SK-N-SH (cell line): ENCODE data around the gene EPHX1.

ENCODE experiments used
- EP300 ChIP-seq, 2 experiments: IDR thresholded peaks; 2 replicates each; pipeline versions ENCODE4 v1.4.0 to v1.6.1; 2012; ENCODE audit warnings: borderline replicate concordance in 1 of 2, low read depth in 1 of 2, low read length in 1 of 2
- JUND ChIP-seq: IDR thresholded peaks from 2 replicates; pipeline ENCODE4 v1.4.0; 2012
- MAX ChIP-seq: IDR thresholded peaks from 2 replicates; pipeline ENCODE4 v1.4.0; 2012; ENCODE audit warnings: low read depth
- MXI1 ChIP-seq: IDR thresholded peaks from 2 replicates; pipeline ENCODE4 v1.6.1; 2012; ENCODE audit warnings: mild to moderate bottlenecking, low read depth, low read length, improper control_type of control experiment
- POLR2AphosphoS5 ChIP-seq: IDR thresholded peaks from 2 replicates; pipeline ENCODE4 v1.6.1; 2012; ENCODE audit warnings: low read depth, low read length
- RFX5 ChIP-seq: IDR thresholded peaks from 2 replicates; pipeline ENCODE4 v1.6.1; 2012; ENCODE audit warnings: mild to moderate bottlenecking, improper control_type of control experiment, low read length
- SMC3 ChIP-seq: IDR thresholded peaks from 2 replicates; pipeline ENCODE4 v1.6.1; 2012; ENCODE audit warnings: low read depth, low read length, improper control_type of control experiment
- USF2 ChIP-seq: fragments of 150-350 bp; IDR thresholded peaks from 2 replicates; pipeline ENCODE4 v1.6.1; 2017; ENCODE audit warnings: antibody characterized with exemption, low read length, low read depth, borderline replicate concordance
- TF ChIP-seq, protein P1 (sequence below): fragments of 150-350 bp; IDR thresholded peaks from 2 replicates; pipeline ENCODE4 v1.6.1; 2016; ENCODE audit warnings: mild to moderate bottlenecking, low read depth, low read length
- TF ChIP-seq, protein P2 (sequence below): fragments of 200-600 bp; sonication (generic); IDR thresholded peaks from 2 replicates; pipeline ENCODE4 v1.6.1; 2017; ENCODE audit warnings: antibody characterized with exemption, mild to moderate bottlenecking, moderate library complexity
- TF ChIP-seq, protein P3 (sequence below): IDR thresholded peaks from 2 replicates; pipeline ENCODE4 v1.4.0; 2012; ENCODE audit warnings: low read depth, borderline replicate concordance

DNA sequence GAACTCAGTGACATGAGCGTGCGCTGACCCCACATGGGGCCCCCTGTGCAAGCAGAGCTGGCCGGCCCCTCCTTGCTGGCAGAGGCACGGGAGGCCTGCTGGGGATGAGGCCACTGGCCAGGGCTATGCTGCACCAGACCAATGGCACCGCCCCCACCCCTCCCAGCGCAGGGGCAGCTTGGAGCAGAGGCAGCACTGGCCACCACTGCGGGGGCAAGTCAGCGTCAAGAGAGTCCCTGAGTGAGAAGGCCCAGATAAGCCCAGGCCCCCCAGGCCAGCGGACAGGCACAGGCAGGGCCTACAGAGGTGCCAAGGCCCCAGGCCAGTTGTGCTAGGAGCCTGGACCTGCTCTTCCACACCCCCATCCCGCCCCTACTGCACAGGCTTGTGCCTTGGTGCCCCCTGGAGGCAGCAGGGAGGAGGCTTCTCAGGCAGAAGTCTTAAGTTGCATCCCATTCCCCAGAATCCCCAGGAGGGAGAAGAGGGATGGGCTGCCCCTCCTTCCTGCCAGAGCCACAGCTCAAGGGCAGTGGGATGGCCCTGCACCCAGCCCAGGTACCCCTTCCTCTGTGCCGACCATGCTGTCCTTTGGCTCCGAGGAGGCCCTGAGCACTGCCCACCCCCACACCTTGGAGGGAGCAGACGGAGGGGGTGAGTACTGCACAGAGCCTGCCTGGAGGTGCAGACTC lies 35.8 kb downstream of the EPHX1 start:
- TF ChIP-seq, protein P1, sequence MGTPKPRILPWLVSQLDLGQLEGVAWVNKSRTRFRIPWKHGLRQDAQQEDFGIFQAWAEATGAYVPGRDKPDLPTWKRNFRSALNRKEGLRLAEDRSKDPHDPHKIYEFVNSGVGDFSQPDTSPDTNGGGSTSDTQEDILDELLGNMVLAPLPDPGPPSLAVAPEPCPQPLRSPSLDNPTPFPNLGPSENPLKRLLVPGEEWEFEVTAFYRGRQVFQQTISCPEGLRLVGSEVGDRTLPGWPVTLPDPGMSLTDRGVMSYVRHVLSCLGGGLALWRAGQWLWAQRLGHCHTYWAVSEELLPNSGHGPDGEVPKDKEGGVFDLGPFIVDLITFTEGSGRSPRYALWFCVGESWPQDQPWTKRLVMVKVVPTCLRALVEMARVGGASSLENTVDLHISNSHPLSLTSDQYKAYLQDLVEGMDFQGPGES = no peak
- TF ChIP-seq RFX5 = no peak
- TF ChIP-seq, protein P2, sequence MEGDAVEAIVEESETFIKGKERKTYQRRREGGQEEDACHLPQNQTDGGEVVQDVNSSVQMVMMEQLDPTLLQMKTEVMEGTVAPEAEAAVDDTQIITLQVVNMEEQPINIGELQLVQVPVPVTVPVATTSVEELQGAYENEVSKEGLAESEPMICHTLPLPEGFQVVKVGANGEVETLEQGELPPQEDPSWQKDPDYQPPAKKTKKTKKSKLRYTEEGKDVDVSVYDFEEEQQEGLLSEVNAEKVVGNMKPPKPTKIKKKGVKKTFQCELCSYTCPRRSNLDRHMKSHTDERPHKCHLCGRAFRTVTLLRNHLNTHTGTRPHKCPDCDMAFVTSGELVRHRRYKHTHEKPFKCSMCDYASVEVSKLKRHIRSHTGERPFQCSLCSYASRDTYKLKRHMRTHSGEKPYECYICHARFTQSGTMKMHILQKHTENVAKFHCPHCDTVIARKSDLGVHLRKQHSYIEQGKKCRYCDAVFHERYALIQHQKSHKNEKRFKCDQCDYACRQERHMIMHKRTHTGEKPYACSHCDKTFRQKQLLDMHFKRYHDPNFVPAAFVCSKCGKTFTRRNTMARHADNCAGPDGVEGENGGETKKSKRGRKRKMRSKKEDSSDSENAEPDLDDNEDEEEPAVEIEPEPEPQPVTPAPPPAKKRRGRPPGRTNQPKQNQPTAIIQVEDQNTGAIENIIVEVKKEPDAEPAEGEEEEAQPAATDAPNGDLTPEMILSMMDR = peak; percentile 70
- no peak for TF ChIP-seq USF2
- peak; percentile 87 for TF ChIP-seq SMC3
- no peak for TF ChIP-seq MAX
- TF ChIP-seq POLR2AphosphoS5 = no peak
- TF ChIP-seq JUND = no peak
- TF ChIP-seq, protein P3, sequence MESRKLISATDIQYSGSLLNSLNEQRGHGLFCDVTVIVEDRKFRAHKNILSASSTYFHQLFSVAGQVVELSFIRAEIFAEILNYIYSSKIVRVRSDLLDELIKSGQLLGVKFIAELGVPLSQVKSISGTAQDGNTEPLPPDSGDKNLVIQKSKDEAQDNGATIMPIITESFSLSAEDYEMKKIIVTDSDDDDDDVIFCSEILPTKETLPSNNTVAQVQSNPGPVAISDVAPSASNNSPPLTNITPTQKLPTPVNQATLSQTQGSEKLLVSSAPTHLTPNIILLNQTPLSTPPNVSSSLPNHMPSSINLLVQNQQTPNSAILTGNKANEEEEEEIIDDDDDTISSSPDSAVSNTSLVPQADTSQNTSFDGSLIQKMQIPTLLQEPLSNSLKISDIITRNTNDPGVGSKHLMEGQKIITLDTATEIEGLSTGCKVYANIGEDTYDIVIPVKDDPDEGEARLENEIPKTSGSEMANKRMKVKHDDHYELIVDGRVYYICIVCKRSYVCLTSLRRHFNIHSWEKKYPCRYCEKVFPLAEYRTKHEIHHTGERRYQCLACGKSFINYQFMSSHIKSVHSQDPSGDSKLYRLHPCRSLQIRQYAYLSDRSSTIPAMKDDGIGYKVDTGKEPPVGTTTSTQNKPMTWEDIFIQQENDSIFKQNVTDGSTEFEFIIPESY = no peak
- no peak for TF ChIP-seq EP300 (IDR thresholded peaks at IDR 0.05; ENCODE audit: borderline replicate concordance in 1 of 2, low read depth in 1 of 2, low read length in 1 of 2)
- TF ChIP-seq MXI1 = no peak
